Suprapubic skin (tissue), 4 donors: ENCODE results near the gene SPAG7. TPM values are rescaled to one million over a fixed set of nuclear protein-coding genes. Genes with fewer than 3 reads are reported as not detected.
A peak's percentile ranks its signal among the peaks of the same experiment; 100 is the strongest.
"Not testable (repeated sequence)": the region's sequence is repeated elsewhere in the genome, so short reads cannot be mapped to it uniquely, and the experiment has no call there.

Experiments used
- DNase-seq, 2 donors: peaks; one replicate each; pipeline ENCODE4 v3.0.0-alpha.2; 2019; ENCODE audit warnings: low spot score in 2 of 2
- H3K27ac ChIP-seq: fragments of 200-600 bp; sonication (generic); one replicate; pipeline ENCODE4 v1.5.1; 2019
- H3K27me3 ChIP-seq: fragments of 200-600 bp; sonication (generic); one replicate; pipeline ENCODE4 v1.5.1; 2019
- H3K36me3 ChIP-seq: fragments of 200-600 bp; sonication (generic); one replicate; pipeline ENCODE4 v1.5.1; 2019
- H3K4me1 ChIP-seq: fragments of 200-600 bp; sonication (generic); one replicate; pipeline ENCODE4 v1.5.1; 2019
- H3K4me3 ChIP-seq: fragments of 200-600 bp; sonication (generic); one replicate; pipeline ENCODE4 v1.5.1; 2019; ENCODE audit warnings: mild to moderate bottlenecking
- H3K9me3 ChIP-seq: fragments of 200-600 bp; sonication (generic); one replicate; pipeline ENCODE4 v1.5.1; 2019
- EP300 ChIP-seq: sonication (generic); formaldehyde crosslinking; IDR thresholded peaks from one replicate; pipeline ENCODE4 v1.6.1; 2017; ENCODE audit warnings: antibody characterized with exemption
- POLR2A ChIP-seq, 2 donors: fragments of 450-650 bp; IDR thresholded peaks; one replicate each; pipeline ENCODE4 v1.6.1; 2017; ENCODE audit warnings: antibody characterized with exemption in 2 of 2, mild to moderate bottlenecking in 2 of 2, moderate library complexity in 2 of 2
- POLR2AphosphoS5 ChIP-seq, 3 donors: sonication (generic); formaldehyde crosslinking; IDR thresholded peaks; one replicate each; pipeline ENCODE4 v1.6.1; 2017; ENCODE audit warnings: antibody characterized with exemption in 3 of 3
- WGBS: methylation state at CpG from one replicate; pipeline ENCODE4 v1.1.5; 2018; 5-methylcytosine and 5-hydroxymethylcytosine counted together
- total RNA-seq, 4 donors: library from RNA; depleted of rRNA; stranded (reverse); fragments of >200 nt; gene quantifications; one replicate each; pipeline ENCODE4 v1.1.0, GENCODE V29; 2016
- TF ChIP-seq, protein P1 (sequence below), 2 donors: fragments of 200-600 bp in 1 of 2; fragments of 450-650 bp in 1 of 2; sonication (generic) in 1 of 2; IDR thresholded peaks; one replicate each; pipeline ENCODE4 v1.5.1; 2016 to 2019; ENCODE audit warnings: antibody characterized with exemption in 2 of 2, mild to moderate bottlenecking in 1 of 2, moderate library complexity in 1 of 2

The SPAG7 gene
- total RNA-seq, 4 donors from 2014 or later = 30.5 to 52.7 (median 47.1) TPM

DNA sequence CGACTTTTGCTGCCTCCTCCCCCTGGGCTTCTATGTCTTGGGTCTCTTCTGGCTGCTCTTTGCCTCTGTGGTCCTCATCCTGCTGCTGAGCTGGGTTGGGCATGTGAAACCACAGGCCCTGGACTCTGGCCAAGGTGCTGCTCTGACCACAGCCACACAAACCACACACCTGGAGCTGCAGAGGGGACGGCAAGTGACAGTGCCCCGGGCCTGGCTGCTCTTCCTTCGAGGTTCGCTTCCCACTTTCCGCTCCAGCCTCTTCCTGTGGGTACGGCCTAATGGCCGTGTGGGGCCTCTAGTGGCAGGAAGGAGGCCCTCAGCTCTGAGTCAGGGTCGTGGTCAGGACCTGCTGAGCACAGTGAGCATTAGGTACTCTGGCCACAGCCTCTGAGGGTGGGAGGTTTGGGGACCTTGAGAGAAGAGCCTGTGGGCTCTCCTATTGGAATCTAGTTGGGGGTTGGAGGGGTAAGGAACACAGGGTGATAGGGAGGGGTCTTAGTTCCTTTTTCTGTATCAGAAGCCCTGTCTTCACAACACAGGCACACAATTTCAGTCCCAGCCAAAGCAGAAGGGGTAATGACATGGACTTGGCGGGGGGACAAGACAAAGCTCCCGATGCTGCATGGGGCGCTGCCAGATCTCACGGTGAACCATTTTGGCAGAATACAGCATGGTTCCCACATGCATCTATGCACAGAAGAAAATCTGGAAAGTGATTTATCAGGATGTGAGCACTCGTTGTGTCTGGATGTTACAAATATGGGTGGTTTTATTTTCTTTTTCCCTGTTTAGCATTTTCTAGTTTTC, 33.2 kb downstream of the SPAG7 start:
- peak in 1 of 2 donors; percentile 61 for DNase-seq
- H3K27ac ChIP-seq = no peak overlapping the region
- no peaks in the 10 kb centered on the region for H3K27me3 ChIP-seq
- 36% methylated on average over 14 of the region's 14 CpGs for WGBS
- no peak overlapping the region for H3K4me3 ChIP-seq
- peaks cover 25% of the 10 kb centered on the region for H3K36me3 ChIP-seq
- peaks cover 25% of the 10 kb centered on the region for H3K4me1 ChIP-seq
- TF ChIP-seq EP300 = no peak
- no peak for TF ChIP-seq POLR2A (IDR thresholded peaks at IDR 0.05)
- TF ChIP-seq, protein P1, sequence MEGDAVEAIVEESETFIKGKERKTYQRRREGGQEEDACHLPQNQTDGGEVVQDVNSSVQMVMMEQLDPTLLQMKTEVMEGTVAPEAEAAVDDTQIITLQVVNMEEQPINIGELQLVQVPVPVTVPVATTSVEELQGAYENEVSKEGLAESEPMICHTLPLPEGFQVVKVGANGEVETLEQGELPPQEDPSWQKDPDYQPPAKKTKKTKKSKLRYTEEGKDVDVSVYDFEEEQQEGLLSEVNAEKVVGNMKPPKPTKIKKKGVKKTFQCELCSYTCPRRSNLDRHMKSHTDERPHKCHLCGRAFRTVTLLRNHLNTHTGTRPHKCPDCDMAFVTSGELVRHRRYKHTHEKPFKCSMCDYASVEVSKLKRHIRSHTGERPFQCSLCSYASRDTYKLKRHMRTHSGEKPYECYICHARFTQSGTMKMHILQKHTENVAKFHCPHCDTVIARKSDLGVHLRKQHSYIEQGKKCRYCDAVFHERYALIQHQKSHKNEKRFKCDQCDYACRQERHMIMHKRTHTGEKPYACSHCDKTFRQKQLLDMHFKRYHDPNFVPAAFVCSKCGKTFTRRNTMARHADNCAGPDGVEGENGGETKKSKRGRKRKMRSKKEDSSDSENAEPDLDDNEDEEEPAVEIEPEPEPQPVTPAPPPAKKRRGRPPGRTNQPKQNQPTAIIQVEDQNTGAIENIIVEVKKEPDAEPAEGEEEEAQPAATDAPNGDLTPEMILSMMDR (IDR thresholded peaks at IDR 0.05) = no peak
- TF ChIP-seq POLR2AphosphoS5 (IDR thresholded peaks at IDR 0.05) = no peak
- no peaks in the 10 kb centered on the region for H3K9me3 ChIP-seq

DNA sequence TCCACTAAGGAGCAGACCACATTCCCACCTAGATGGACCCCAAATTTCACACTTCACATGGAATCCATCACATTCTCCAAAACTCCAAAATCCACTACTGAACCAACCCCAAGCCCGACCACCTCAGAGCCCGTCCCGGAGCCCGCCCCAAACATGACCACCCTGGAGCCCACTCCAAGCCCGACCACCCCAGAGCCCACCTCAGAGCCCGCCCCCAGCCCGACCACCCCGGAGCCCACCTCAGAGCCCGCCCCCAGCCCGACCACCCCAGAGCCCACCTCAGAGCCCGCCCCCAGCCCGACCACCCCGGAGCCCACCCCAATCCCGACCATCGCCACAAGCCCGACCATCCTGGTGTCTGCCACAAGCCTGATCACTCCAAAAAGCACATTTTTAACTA, 34.0 kb downstream of the SPAG7 start:
- H3K4me1 ChIP-seq = peaks cover 17% of the 10 kb centered on the region
- H3K27ac ChIP-seq = no peak overlapping the region
- H3K9me3 ChIP-seq = no peaks in the 10 kb centered on the region
- DNase-seq = peak in 1 of 2 donors; percentile 55
- 73% methylated on average over 16 of the region's 16 CpGs for WGBS
- H3K27me3 ChIP-seq = no peaks in the 10 kb centered on the region
- no peak for TF ChIP-seq POLR2AphosphoS5 (IDR thresholded peaks at IDR 0.05)
- TF ChIP-seq, protein P1 (IDR thresholded peaks at IDR 0.05) = no peak
- no peak for TF ChIP-seq EP300
- TF ChIP-seq POLR2A (IDR thresholded peaks at IDR 0.05) = no peak
- H3K4me3 ChIP-seq = no peak overlapping the region
- peaks cover 25% of the 10 kb centered on the region for H3K36me3 ChIP-seq

DNA sequence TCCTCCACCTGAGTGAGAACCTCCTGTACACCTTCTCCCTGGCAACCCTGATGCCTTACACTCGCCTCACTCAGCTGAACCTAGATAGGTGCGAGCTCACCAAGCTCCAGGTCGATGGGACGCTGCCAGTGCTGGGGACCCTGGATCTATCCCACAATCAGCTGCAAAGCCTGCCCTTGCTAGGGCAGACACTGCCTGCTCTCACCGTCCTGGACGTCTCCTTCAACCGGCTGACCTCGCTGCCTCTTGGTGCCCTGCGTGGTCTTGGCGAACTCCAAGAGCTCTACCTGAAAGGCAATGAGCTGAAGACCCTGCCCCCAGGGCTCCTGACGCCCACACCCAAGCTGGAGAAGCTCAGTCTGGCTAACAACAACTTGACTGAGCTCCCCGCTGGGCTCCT, 34.9 kb downstream of the SPAG7 start:
- WGBS = 95% methylated on average over 12 of the region's 12 CpGs
- H3K36me3 ChIP-seq = peaks cover 20% of the 10 kb centered on the region
- TF ChIP-seq EP300 = no peak
- no peaks in the 10 kb centered on the region for H3K9me3 ChIP-seq
- no peak overlapping the region for H3K27ac ChIP-seq
- no peaks in the 10 kb centered on the region for H3K27me3 ChIP-seq
- H3K4me1 ChIP-seq = peaks cover 12% of the 10 kb centered on the region
- no peak overlapping the region for H3K4me3 ChIP-seq
- DNase-seq = peak in 1 of 2 donors; percentile 49

DNA sequence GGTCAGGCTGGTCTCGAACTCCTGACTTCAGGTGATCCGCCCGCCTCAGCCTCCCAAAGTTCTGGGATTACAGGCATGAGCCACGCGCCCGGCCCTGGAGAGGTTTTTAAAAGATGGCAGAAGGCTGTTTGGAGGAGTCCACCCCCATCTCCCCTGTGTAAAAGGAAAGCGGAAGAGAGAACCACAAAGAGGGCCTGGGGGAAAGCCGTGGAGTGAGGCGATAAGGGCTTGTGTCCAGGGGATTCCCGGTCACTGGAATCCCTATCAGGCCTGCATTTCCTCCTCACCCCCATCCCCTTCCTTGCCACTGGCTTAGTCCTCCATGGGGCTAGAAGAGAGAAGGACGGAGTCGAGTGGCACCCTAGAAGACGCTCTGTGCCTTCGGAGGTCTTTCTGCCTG, 35.7 kb downstream of the SPAG7 start, which contains the start of gene GP1BA:
Gene GP1BA (plus strand): TSS at position 315 of the 400 bp plus-strand sequence. CDS start 328 bp downstream, outside the sequence.
- TF ChIP-seq, protein P1 (IDR thresholded peaks at IDR 0.05) = no peak
- TF ChIP-seq EP300 = no peak
- no peaks in the 10 kb centered on the region for H3K27me3 ChIP-seq
- no peak within 1 kb of the TSS for H3K4me3 ChIP-seq
- peaks cover 12% of the 10 kb centered on the region for H3K36me3 ChIP-seq
- no peaks in the 10 kb centered on the region for H3K9me3 ChIP-seq
- WGBS = 82% methylated on average over 14 of the region's 14 CpGs
- peak in 1 of 2 donors; percentile 25 for DNase-seq
- no peak within 1 kb of the TSS for H3K27ac ChIP-seq
- peaks cover 12% of the 10 kb centered on the region for H3K4me1 ChIP-seq

DNA sequence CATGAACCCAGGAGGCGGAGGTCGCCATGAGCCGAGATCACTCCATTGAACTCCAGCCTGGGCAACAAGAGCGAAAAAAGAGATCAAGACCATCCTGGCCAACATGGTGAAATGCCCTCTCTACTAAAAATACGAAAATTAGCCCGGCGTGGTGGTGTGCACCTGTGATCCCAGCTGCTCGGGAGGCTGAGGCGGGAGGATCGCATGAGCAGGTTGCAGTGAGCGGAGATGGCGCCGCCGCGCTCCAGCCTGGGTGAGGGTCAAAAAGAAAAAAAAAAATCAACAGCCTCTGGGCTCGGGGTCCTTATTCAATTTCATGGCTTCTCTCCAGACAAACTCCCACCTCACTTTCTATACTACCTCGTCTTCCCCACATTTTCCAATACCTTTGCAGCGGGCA, 38.7 kb downstream of the SPAG7 start:
- Histone ChIP-seq H3K27ac (no peak overlapping the region), H3K4me1 (peaks cover 4% of the 10 kb centered on the region), H3K9me3 (no peaks in the 10 kb centered on the region), H3K4me3 (no peak overlapping the region), H3K27me3 (no peaks in the 10 kb centered on the region), H3K36me3 (no peaks in the 10 kb centered on the region)
- DNase-seq = peak in 1 of 2 donors; percentile 38
- TF ChIP-seq EP300 (no peak), POLR2A (IDR thresholded peaks at IDR 0.05) (no peak), POLR2AphosphoS5 (IDR thresholded peaks at IDR 0.05) (no peak)
- TF ChIP-seq, protein P1 (IDR thresholded peaks at IDR 0.05) = no peak
- 97% methylated on average over 18 of the region's 18 CpGs for WGBS

DNA sequence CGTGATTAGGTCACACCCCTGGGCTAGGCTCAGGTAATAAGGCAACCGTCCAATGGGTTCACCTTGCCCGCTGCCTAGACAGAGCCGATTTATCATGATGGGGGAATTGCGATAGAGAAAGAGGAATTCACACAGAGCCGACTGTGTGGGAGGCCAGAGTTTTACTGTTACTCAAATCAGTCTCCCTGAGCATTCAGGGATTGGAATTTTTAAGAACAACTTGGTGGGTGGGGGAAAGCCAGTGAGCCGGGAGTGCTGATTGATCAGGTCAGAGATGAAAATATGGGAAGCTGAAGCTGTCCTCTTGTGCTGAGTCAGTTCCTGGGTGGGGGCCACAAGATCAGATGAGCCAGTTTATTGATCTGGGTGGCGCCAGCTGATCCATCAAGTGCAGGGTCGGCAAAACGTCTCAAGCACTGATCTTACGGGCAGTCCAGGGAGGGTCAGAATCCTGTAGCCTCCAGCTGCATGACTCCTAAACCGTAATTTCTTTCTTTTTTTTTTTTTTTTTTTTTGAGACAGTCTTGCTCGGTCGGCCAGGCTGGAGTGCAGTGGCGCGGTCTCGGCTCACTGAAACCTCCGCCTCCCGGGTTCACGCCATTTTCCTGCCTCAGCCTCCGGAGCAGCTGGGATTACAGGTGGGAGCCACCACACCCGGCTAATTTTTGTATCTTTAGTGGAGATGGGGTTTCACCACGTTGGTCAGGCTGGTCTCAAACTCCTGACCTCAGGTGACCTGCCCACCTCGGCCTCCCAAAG, 40.9 kb downstream of the SPAG7 start:
- not testable (repeated sequence) for H3K27me3 ChIP-seq, H3K9me3 ChIP-seq, H3K4me3 ChIP-seq, H3K36me3 ChIP-seq, H3K27ac ChIP-seq, H3K4me1 ChIP-seq
- WGBS = 88% methylated on average over 22 of the region's 24 CpGs
- peak in 1 of 2 donors; percentile 28 for DNase-seq
